ENCODE data around the gene NTNG2.

DNA sequence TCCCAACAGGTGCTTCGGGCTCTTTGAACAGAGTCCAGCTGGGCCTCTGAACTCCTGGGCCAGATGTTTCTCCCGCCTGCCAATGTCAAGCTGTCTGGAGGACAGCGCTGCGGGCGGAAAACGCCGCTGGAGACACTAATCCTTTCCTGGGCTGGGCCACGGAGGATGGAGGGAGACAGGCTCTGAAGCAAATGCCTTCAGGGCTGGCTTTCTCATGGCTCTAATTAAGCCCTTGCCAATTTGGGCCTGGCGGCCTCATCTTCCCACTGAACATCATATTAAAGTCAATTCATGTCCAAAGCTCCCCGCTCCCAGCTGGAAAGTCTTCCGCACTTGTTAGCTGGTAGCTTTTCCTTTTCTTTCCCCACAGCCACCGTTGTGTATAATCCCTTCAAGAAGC is 72.7 kb downstream of the NTNG2 start:
- TF ChIP-seq CTCF (IDR thresholded peaks at IDR 0.05) (no peak), POLR2A (IDR thresholded peaks at IDR 0.05) (no peak)

All from body of pancreas (tissue), 4 donors.